ENCODE results near the gene SIAH2.

Gene SIAH2

DNA sequence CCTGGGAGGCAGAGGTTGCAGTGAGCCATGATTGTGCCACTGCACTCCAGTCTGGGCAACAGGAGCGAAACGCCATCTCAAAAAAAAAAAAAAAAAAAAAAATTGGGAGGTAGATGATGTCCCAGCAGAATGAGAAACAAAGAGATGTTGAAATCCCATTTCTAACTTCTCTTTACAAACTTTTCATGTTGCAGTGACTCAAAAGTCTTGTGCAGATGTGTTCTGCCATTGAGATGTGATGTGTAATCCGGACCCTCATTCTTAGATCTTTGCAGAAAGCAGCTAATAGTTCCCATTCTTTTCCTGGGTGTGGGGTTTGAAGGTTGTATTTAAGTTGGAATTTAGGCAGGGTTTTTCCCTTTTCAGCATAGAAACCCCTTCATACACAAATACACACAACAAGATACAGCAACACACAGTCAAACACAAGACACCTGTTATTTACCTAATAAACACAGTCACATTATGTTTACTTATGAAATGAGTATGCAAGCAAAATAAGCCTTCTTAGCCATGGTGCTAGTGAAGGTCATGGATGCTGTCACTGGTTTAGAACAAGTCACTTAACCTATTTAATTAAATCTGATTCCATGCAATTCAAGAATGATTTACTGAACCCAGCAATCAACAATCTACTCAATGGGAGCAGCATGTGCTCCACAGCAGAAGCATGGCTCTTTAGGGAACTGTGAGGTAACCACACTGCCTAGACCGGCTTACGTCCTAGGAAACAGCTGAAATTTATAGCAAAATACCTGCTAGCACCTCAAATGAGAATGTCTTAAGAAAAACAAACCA lies 14.9 kb downstream of the SIAH2 start:
- no peak for DNase-seq

DNA sequence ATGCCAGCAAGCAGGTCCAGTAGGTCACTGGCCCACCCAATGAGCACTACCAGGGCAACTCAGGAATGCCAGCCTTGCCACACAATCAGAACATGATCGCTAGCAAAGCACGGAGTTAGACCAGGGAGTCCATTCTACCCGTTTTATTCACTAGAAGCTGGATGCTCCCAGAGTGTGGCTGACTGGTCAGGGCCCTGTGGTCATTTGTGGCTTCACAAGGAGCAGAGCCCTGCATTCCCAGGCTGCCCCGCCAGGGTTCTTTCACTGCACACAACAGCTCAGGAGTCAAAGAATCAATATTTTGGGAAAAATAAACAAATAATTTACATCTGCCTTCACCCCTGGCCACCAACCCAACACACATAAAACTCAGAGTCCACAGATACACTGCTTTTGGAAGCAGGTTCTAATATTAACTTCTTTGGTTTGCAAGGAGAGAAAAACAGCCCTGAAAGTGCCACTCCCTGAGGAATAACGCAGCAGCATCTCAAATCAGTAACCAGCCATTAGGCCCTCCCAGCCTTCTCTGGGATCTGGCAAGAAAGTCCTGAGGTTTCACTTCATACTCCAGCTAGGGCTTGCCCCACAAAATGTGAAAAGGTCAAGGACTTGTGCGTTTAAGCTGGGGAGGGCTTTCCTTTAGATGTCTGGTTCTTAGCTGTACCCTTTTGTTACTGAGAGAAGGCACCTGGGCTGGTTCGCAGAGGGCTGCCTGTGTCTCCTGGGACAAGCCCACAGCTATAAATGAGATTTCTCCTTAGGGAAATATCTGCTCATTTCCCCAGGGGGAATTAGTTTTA lies 16.0 kb downstream of the SIAH2 start:
- DNase-seq: no peak

DNA sequence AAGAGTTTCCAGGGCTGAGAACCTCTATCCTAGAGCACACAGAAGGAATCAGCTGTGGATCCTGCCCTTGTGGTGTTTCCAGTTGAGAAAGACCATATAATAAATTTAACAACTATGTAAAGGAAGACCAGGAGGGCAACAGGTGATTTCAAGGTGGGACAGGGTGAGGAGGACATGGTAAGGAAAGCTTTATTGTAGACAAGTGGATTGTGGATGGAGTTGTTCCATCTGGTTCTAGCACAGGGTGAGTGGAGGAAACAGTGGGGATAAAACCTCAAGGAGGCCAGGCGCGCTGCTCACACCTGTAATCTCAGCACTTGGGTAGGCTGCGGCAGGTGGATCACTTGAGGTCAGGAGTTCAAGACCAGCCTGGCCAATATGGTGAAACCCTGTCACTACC lies 17.1 kb downstream of the SIAH2 start:
- DNase-seq: no peak

DNA sequence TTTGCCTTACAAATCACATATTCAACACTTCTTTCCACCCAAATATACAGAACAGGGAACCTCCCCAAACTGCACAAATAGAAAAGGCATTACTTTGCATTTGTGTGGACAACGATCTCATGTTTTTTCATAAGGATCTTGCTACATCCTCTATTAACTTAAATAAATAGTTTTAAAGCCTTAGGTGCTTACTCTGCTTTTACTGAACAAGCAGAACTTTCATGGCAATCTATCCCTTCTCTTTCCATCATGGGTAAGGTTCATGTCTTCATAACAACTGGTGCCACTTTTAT lies 18.1 kb downstream of the SIAH2 start:
- DNase-seq: no peak

DNA sequence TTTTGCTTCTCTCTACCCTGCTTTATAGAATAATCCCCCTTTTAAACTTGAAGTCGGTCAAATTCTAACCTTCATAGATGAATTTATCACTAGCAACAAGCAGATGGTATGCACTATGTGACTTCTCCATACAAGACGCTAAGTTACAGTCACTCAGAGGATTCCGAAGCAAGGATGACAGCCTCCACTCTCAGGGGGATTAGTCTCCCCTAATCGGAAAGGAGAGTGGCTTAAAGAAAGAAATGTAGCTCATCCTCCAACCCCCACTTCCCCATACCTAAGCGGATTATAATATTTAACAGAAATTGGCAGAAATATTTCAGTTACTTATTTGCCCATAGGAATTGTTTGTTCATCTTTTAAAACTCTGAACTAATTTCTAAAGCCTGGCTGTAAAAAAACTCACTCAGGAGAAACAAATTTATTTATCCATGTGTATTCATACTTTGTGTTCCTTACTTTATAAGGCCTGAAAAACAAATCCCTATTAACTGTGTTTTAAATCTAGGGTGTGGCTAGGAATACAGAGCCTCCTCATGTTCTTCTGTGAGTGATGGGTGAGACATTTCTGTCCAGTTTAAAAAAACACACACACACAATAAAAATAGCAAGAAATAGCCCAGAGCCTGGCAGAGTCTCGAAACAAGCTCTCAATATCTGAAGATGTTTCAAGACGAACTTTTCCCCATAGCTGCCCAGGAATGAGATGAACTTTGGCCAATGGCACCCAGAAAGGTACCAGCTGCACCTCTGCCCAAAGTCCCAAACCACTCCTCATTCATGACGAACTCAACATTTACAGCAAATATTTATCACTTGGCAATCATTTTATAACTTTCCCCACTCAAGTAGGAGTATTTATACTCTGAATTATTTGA lies 18.7 kb downstream of the SIAH2 start:
- DNase-seq: no peak

DNA sequence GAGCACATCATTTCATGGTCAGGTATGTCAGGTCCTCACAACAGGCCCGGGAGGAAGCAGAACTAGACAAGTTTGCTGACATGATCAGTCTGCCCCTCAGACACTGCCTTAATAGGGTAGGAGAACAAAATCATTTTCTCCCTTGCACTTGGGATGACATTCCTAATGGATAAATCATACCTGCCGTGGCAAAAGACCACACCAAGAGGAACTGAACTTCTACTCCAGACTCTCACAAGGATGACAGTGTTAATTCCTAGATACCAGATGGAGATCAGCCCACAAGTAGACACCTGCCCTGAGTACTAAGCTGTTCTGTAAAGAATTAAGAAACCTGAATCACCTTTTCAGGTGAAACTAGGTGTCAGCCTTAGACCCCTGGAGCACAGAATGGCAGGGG lies 19.5 kb downstream of the SIAH2 start:
- DNase-seq: no peak

DNA sequence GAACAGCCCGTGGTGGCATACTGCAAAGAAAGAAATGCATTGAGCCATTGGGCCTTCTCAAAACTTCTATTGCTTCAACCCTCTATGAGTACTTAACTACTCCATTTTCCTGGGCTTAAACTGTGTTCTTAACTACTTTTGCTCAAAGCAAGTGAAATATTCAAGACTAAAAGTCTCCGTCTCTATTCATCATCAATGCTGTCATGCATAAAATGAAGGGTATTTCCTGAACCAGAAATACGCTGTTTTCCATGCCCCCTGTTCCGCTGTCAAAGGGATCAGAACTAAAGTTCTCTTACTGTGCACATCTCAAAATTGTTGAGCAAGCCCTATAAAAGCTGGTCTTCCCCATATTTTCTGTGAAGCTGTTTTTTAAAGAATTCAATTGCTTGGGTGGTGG lies 20.3 kb downstream of the SIAH2 start:
- no peak for DNase-seq

DNA sequence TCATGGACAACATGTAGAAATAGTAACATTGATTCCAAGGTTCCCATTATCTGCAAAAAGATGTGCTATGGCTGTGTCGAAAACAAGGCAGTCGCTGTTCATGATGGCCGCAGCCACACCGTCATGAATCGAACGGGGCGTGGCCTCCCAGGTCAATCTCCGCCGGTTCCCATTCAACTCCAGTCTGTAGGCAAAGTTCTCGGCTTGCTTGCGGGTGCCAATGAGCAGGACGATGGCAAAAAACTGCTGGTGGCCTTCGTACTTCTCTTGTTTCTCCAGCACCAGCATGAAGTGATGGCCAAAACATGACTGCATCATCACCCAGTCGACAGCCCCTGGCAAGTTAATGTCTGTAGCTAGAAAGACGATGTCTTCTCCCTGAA lies 20.8 kb downstream of the SIAH2 start:
- no peak for DNase-seq

DNA sequence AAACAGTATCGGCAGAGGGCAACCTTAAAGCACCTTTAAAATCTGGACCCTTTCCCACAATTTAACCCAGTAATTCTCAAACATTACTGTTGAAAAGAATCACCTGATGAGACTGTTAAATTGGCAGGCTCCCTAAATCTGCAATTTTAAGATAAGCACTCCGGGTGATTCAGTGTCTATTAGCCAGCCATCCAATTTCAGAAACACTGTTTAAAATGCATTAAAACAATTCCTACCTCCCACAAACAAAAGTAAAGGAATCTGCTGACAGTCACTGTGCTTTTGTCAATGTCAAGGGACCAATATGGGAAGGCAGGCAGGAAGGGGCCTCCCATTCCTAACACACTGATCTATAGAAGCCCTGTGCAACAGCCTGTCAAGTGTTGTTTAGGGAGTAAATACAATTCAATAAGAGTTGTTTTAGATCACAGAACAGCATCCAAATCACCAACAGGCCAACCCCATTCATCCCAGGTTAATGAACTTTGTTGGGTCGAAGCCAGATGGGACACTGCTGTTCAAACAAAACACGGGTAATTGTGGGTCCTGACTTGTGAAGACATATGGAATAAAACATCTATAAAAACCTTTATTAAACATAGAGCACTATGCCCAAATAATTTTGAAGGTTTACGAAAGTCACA lies 21.4 kb downstream of the SIAH2 start:
- no peak for DNase-seq

DNA sequence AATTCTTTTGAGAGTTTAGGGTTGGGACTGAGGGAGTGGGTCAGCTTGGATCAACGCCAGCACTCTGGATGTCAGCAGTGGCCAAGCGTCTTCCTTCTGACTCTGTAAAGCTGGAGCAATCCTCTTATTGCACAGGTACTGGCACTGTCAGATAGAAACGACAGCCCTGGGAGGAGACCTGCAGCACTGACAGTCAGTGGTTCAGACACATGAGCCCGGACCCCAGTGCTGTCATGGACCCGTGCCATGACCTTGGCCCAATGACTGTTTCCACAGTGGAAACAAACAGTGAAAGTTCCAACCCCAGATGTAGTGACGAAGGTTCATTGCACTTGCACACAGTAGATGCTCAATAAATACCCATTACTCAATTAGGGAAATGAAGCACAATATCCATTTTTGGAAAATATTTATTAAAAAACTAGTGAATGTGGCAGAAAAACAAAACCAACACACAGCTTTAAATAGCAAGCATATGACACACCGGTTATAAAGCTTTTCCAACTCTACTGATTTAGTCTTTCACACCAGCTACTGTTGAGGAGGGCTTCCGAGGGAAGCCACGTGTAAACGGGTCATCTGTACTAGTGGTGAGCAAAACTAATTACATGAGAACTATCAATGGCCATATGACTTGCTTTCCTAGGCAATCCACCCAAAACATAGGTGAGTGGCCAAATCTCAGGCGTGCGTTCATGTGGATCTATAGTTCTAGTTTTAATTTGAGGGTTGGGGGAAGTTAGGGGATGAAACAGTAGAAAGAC lies 22.1 kb downstream of the SIAH2 start:
- no peak for DNase-seq

DNA sequence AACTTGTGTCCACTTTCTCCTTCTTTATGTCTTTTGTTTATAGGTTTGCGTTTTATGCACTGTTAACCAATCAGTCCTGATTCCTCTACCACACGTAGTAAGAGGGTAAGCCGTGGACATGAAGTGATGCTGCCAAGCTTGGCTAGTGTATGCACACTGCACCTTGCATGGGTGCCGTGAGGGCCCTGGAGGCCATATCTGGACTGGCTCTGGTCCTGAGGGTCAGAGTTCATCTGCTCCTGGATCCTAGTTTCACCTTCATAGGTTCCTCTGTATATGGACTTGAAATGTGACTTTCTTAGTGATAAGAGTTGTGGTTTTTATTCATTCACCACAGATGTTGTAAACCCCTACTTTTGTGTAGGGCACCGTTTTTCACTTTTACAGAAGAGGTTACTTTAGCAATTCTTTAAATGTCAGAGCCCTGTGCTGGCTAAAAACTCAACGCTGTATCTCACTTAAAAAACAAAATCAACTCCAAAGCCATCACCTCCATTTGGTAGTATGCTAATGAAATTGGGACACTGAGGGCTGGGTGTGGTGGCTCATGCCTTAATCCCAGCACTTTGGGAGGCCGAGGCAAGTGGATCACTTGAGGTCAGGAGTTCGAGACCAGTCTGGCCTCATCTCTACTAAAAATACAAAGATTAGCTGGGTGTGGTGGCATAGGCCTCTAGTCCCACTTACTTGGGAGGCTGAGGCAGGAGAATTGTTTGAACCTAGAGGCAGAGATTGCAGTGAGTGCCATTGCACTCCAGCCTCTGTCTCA lies 22.9 kb downstream of the SIAH2 start:
- no peak for DNase-seq

DNA sequence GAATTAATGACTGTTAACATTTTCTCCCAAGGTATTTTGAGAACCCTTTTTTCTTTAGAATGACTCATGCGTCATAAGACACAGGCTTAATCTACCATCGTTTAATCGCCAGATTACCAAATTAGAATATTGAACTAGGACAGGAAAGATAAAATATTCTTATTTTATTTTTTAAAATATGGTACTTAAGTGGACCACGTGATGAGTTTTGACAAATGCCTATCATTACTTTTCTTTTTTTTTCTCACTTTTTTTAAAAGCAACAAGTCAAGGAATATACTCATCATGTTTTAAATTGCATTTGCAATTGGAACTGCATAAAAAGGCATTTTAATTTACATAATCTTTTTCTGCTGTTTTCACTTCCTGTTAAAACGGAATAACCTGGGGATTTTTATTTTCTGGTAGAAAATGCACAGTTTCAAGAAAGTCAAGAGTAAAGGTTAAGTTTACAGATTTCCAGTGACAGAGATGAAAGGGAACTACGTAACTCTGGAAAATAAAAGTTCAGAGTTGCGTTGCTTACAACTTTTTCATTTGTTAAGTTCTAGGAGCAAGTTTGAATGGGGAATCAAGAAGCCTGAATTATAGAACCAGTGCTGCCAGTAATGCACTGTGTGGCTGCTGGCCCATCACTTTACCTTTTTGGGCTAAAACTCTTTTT lies 23.6 kb downstream of the SIAH2 start:
- no peak for DNase-seq

DNA sequence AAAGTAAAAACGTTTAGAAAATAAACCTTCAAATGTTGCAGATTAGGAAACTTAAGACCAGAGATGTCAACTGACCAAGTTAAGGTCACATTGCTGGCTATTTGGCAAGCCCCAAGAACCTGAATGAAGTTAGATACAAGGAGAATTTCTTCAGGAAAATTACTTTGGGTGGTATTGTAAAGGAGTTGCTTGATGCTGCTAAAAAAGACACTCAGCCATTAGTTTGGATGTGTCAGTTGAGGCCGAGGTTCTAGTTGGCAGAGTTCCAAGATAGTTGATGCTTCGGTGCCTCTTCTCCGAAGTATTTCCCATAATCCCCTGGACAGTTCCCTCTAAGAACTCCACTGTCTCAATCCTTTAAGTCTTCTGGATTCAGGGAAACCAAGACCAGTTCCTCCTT lies 24.3 kb downstream of the SIAH2 start:
- DNase-seq: no peak

DNA sequence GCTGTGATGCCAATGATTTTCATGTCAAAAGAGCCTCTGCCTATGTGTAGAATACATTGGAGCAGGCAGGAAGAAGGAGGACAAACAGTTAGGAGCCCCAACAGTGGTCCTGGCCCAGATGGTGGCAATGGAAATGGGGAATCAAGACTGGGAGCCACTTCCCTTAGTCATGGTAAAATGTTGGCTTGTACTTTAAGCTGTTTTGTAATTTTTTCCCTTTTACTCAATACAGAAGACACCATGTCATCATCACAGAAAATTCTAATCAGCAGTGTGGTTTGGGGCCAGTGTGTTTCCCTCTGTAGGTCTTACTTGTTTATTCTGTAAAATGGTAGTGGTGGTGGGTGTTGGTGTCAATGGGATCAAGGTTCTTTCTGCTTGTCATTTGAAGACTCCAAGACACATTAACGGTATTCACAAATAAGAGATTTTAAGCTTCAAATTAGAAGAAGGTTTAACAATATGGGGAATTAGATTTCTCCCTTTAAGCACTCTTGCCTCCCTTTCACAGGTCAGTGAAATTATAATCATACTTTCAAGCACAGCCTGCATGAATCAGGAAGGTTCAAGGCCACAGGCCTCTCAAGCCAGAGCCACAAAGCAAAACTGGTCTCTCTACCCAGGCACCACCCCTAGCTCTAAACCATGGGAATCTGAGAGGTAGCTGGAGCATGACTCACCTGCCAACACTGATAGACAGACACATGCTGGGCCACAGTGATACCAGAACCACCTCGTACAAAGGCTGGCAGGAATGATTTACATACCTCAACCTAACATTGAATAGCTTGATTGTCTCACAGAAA lies 24.9 kb downstream of the SIAH2 start:
- DNase-seq: no peak

DNA sequence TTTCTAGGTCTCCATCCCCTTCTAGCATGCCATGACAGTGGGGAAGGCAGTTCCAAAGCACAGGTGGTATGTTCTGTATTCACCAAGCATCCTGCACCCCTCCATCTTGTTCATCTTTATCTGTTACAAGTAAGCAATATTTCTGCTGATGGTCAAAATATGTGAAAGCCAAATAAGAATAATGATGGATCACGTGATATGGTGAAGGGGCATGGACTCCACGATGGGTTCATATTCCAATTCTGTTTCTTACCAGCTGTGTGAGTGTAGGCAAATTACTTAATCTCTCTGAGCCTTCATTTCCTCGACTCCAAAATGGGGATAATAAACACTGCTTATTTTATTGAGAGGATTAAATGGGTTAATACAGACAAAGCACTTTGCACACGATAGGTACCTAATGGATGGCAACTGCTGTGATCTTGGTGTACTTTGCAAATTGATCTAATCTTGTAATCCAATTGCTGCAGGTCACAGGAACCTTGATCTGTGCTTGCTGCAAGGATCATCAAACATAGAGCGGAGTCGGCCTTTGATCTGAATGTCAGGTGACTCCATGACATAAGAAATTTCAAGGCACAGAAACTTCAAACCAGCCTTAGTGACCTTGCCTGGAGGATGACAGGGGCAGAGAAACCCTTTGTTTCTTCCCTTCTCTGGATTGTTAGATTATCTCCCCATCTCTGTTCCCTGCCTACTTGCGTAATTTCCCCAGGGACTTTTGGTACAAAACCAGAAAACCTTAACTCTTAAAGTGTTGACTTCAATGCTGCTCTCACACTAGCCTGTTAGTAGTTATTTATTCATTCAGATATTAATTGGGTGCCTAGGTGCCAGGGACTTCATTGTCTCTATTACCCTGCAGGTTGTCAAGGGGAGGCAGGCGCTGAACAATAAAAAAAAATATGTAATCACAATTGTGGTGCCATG lies 25.8 kb downstream of the SIAH2 start:
- no peak for DNase-seq

DNA sequence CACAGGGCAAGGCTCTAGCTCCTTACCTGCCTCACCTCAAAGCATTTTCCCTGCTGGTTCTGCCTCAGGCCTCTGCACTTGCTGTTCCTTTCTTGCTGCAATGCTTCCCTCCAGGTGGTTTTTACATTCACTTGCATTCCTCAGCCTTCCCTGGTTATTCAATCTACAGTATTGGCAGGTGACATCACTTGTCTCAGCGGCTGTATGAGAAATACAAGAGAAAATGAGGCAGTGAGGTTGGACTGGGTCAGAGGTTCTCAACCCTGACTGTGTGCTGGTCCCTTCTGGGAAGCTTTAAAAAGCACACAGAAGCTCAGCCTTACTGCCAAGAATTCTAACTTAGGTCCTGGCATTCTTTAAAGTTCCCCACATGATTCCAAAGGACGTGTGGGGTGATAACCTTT lies 26.7 kb downstream of the SIAH2 start:
- DNase-seq: no peak

DNA sequence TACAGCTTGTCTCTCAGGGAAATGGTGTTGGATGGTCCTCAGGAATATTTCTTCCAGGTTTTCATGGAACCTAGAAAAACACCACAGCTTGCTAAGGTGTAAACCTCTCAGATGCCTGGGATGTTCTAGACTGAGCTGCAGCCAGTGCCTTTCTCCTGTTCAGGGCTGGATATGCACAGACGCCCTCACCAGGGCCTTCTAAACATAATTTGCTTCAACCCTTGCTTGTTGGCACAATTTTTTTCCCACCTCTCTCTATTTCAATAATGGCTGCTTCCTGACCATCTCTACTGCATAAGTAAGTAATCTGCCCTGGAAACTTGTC lies 28.2 kb downstream of the SIAH2 start:
- no peak for DNase-seq

DNA sequence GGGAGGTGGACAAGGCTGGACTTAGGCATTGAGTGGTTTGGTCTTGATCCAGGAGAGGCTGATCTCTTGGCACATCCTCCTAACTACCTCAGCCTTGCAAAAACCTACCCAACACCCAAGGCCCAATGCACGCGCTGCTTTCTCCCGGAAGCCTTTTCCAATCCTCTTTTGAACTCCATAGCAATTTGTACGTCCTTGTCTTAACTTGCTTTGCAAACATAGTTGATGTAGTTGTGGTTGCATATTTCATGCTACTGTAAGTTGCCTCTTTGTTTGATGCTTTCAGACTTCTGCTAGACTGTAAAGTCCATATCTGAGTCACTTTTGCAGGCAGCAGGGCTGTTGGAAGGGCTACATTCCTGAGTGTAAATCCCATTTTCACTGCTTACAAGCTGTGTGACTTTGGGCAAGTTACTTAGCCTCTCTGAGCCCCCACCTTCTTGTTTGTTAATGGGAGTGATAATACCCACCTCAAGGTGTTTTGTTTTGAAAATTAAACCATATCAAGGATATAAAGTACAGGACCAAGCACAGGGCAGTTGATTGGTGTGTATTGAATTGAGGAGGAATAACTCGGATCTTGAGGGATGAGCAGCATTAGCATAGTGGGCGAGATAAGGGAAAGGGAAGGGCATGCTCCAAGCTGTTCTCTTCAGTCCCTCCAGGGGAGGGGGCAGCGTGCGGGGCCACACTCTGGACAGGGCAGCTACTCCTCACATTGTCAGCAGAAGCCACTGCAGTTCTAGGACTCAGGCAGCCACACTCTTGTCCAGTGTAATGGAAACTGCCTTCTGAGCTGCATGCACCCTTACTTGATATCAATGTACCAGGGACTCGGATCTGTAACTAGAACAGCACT lies 28.8 kb downstream of the SIAH2 start:
- no peak for DNase-seq

Measured in NCI-H146 (cell line).